Measurements from ENCODE around the gene ZNF778. TPM values are rescaled to one million over a fixed set of nuclear protein-coding genes. Genes with fewer than 3 reads are reported as not detected.

The ZNF778 gene
- polyA plus RNA-seq, 1 of the 3 experiments (the other 2 are of a cell fraction) = 10.8 TPM

- TF ChIP-seq, protein P1, sequence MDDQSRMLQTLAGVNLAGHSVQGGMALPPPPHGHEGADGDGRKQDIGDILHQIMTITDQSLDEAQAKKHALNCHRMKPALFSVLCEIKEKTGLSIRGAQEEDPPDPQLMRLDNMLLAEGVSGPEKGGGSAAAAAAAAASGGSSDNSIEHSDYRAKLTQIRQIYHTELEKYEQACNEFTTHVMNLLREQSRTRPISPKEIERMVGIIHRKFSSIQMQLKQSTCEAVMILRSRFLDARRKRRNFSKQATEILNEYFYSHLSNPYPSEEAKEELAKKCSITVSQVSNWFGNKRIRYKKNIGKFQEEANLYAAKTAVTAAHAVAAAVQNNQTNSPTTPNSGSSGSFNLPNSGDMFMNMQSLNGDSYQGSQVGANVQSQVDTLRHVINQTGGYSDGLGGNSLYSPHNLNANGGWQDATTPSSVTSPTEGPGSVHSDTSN (IDR thresholded peaks at IDR 0.05) = no peak
These were observed 24.4 kb upstream of the ZNF778 start (continued) for GRCh38 chr16:89192956-89193575.

GRCh38 chr16:89193576-89194293 lies 23.8 kb upstream of the ZNF778 start:
- Histone ChIP-seq H4K20me1 (ENCODE audit: insufficient read depth) (no peaks in the 10 kb centered on the region), H3F3A (replicated peaks; ENCODE audit: insufficient read depth) (peaks cover 3% of the 10 kb centered on the region), H3K4me1 (ENCODE audit: control insufficient read depth in 1 of 2, insufficient read depth in 2 of 2, low read depth in 1 of 2, low read length in 1 of 2) (peaks cover 0 to 15% of the 10 kb centered on the region in 2 experiments; a peak in 1 of 4 replicates), H2AFZ (ENCODE audit: low read depth) (no peak overlapping the region), H3K27ac (ENCODE audit: low read depth in 2 of 2, low read length in 1 of 2) (no peak overlapping the region), H3K79me2 (ENCODE audit: insufficient read depth) (no peaks in the 10 kb centered on the region), H3K9ac (no peak overlapping the region), H3K9me3 (no peaks in the 10 kb centered on the region), H3K9me2 (no peaks in the 10 kb centered on the region), H3K4me2 (peak overlapping the region; percentile 52; the same call in 1 of the 2 replicates), H3K4me3 (ENCODE audit: low read depth in 2 of 2, low read length in 1 of 2) (peak overlapping the region in 1 of 2 experiments; percentile 19; a peak in 1 of 4 replicates), H3K27me3 (ENCODE audit: insufficient read depth) (peaks cover 8% of the 10 kb centered on the region; the same call in 1 of the 2 replicates), H3K36me3 (replicated peaks in 1 of 2; ENCODE audit: control insufficient read depth in 1 of 2, insufficient read depth in 2 of 2, low read length in 1 of 2) (no peaks in the 10 kb centered on the region)
- POLR2A ChIA-PET = no interaction called here
- DNase-seq = peak; percentile 59
- 26% methylated on average over 20 of the region's 38 CpGs for WGBS (ENCODE audit: low lambda C conversion rate)
- CTCF ChIA-PET = interaction anchor here (1.3 kb wide), 1 partner anchor 17 kb away, joined by 3 read pairs; no protein-coding TSS in a partner anchor
- TF ChIP-seq USF1 (IDR thresholded peaks at IDR 0.05; ENCODE audit: borderline replicate concordance, low read depth) (no peak), ELF1 (IDR thresholded peaks at IDR 0.05) (no peak), REST (IDR thresholded peaks at IDR 0.05; ENCODE audit: low read depth, low read length) (no peak), ZBTB33 (IDR thresholded peaks at IDR 0.05; ENCODE audit: borderline replicate concordance, low read depth) (no peak), YY1 (IDR thresholded peaks at IDR 0.05; ENCODE audit: low read depth) (no peak), USF2 (IDR thresholded peaks at IDR 0.05; ENCODE audit: borderline replicate concordance, low read depth, low read length) (no peak), TAF1 (IDR thresholded peaks at IDR 0.05; ENCODE audit: borderline replicate concordance, low read depth, low read length) (no peak), FOXM1 (IDR thresholded peaks at IDR 0.05; ENCODE audit: low read depth) (no peak), FOXJ3 (CRISPR knock-in tag; IDR thresholded peaks at IDR 0.05) (no peak), SIN3A (IDR thresholded peaks at IDR 0.05; ENCODE audit: borderline replicate concordance, low read depth, low read length) (no peak), RAD21 (IDR thresholded peaks at IDR 0.05; ENCODE audit: low read length) (no peak), POLR2AphosphoS5 (IDR thresholded peaks at IDR 0.05; ENCODE audit: low read depth, low read length) (no peak)
- TF ChIP-seq, protein P2, sequence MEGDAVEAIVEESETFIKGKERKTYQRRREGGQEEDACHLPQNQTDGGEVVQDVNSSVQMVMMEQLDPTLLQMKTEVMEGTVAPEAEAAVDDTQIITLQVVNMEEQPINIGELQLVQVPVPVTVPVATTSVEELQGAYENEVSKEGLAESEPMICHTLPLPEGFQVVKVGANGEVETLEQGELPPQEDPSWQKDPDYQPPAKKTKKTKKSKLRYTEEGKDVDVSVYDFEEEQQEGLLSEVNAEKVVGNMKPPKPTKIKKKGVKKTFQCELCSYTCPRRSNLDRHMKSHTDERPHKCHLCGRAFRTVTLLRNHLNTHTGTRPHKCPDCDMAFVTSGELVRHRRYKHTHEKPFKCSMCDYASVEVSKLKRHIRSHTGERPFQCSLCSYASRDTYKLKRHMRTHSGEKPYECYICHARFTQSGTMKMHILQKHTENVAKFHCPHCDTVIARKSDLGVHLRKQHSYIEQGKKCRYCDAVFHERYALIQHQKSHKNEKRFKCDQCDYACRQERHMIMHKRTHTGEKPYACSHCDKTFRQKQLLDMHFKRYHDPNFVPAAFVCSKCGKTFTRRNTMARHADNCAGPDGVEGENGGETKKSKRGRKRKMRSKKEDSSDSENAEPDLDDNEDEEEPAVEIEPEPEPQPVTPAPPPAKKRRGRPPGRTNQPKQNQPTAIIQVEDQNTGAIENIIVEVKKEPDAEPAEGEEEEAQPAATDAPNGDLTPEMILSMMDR (IDR thresholded peaks at IDR 0.05) = no peak
- TF ChIP-seq, protein P3, sequence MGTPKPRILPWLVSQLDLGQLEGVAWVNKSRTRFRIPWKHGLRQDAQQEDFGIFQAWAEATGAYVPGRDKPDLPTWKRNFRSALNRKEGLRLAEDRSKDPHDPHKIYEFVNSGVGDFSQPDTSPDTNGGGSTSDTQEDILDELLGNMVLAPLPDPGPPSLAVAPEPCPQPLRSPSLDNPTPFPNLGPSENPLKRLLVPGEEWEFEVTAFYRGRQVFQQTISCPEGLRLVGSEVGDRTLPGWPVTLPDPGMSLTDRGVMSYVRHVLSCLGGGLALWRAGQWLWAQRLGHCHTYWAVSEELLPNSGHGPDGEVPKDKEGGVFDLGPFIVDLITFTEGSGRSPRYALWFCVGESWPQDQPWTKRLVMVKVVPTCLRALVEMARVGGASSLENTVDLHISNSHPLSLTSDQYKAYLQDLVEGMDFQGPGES (IDR thresholded peaks at IDR 0.05; ENCODE audit: low read depth, low read length) = no peak
